Left lung (tissue), 10 donors: ENCODE results near the gene CAPN2. TPM values are rescaled to one million over a fixed set of nuclear protein-coding genes. Genes with fewer than 3 reads are reported as not detected.
"Not testable (repeated sequence)": the region's sequence is repeated elsewhere in the genome, so short reads cannot be mapped to it uniquely, and the experiment has no call there.

Source experiments
- ATAC-seq: fragments of 200-7000 bp; cut with Tn5 transposase; one replicate; pipeline ENCODE4 v1.9.1; 2020; ENCODE audit warnings: moderate library complexity
- DNase-seq, 4 donors: peaks; one replicate each; pipeline ENCODE4 v3.0.0-alpha.2; 2013 to 2020
- H3K27ac ChIP-seq, 2 donors: fragments of 200-600 bp; sonication (generic) in 1 of 2; one replicate each; pipeline versions ENCODE4 v1.5.0 to v1.8.0; 2020 to 2021
- H3K27me3 ChIP-seq, 2 donors: fragments of 200-600 bp; sonication (generic) in 1 of 2; one replicate each; pipeline versions ENCODE4 v1.5.0 to v1.8.0; 2020 to 2021
- H3K36me3 ChIP-seq, 2 donors: fragments of 200-600 bp; sonication (generic) in 1 of 2; one replicate each; pipeline versions ENCODE4 v1.5.0 to v1.8.0; 2020 to 2021
- H3K4me1 ChIP-seq, 2 donors: fragments of 200-600 bp; one replicate each; pipeline ENCODE4 v1.8.0; 2021
- H3K4me3 ChIP-seq, 2 donors: fragments of 200-600 bp; sonication (generic) in 1 of 2; one replicate each; pipeline versions ENCODE4 v1.5.0 to v1.8.0; 2020 to 2021; ENCODE audit warnings: mild to moderate bottlenecking in 1 of 2
- H3K9me3 ChIP-seq, 2 donors: fragments of 200-600 bp; sonication (generic) in 1 of 2; one replicate each; pipeline versions ENCODE4 v1.5.0 to v1.8.0; 2020 to 2021
- intact Hi-C, 2 donors: fragments of 100-400 bp; cut with DNase I; formaldehyde crosslinking; loops; one replicate each; pipeline versions ENCODE4 v1.11.2 to v1.14.2; 2022
- polyA plus RNA-seq, 6 donors: library from polyadenylated mRNA; unstranded; fragments of 120-200 nt; gene quantifications; one replicate each; pipeline ENCODE4 v1.2.1, GENCODE V29; 2013; ENCODE audit not compliant: insufficient read length in 6 of 6
- total RNA-seq, 2 donors: library from RNA; stranded (reverse); fragmentation: NEBNext Ultra II Directional; extraction: Animal tissue kit (Norgen Biotek cat#: 25700); gene quantifications; one replicate each; pipeline ENCODE4 v1.2.1, GENCODE V29; 2021
- TF ChIP-seq, protein P1 (sequence below), 2 donors: fragments of 200-600 bp; sonication (generic) in 1 of 2; IDR thresholded peaks; one replicate each; pipeline versions ENCODE4 v1.5.0 to v1.8.0; 2021; ENCODE audit warnings: antibody characterized with exemption in 2 of 2
- donor health status: DM: no; HTN: yes; CAD: no.
- donor health status: DM: no; HTN: no; CAD: no.

CAPN2 gene
- total and polyA plus RNA-seq, 8 donors = 139 to 434 (median 163) TPM

DNA sequence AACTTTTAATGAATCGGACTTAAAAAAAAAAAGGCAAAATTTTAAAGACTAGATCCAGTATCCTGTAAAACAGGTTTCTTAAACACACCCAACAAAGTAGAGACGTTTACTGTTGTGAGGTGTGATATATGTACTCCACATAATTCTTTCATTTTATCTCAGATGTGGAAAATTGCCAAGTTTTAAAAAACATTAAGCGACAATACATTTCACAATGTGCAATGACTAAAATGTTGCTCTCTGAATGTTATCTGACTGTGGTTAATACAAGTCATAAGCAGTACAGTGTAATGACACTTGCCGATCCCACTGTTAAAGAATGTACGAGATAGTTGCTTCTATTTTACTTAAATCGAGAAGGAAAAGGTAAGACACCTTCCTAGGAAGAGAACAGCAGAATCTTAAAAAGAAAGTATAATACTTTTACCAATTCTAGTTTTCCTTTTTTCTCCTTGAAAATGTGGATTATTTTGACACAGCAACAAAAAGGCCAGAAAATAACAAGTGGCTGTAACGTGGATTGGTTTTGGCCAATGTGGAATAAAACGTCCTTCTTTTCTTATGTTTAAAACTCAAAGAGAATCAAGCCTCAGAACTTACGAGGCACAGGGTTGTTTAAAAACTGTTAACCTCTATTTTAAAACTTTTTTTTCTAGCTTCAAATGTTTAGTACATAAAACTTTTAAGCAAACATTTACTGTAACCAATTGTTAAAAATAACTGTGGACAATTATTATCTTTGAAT, 82.0 kb downstream of the CAPN2 start:
- intact Hi-C loops = no loop called here
- Histone ChIP-seq H3K27me3 (no peaks in the 10 kb centered on the region), H3K4me1 (no peaks in the 10 kb centered on the region), H3K36me3 (peaks cover 0 to 86% of the 10 kb centered on the region in 2 donors), H3K9me3 (no peaks in the 10 kb centered on the region), H3K4me3 (no peak overlapping the region), H3K27ac (no peak overlapping the region)
- DNase-seq (no peak), ATAC-seq (no peak)
- TF ChIP-seq, protein P1, sequence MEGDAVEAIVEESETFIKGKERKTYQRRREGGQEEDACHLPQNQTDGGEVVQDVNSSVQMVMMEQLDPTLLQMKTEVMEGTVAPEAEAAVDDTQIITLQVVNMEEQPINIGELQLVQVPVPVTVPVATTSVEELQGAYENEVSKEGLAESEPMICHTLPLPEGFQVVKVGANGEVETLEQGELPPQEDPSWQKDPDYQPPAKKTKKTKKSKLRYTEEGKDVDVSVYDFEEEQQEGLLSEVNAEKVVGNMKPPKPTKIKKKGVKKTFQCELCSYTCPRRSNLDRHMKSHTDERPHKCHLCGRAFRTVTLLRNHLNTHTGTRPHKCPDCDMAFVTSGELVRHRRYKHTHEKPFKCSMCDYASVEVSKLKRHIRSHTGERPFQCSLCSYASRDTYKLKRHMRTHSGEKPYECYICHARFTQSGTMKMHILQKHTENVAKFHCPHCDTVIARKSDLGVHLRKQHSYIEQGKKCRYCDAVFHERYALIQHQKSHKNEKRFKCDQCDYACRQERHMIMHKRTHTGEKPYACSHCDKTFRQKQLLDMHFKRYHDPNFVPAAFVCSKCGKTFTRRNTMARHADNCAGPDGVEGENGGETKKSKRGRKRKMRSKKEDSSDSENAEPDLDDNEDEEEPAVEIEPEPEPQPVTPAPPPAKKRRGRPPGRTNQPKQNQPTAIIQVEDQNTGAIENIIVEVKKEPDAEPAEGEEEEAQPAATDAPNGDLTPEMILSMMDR (IDR thresholded peaks at IDR 0.05) = no peak

DNA sequence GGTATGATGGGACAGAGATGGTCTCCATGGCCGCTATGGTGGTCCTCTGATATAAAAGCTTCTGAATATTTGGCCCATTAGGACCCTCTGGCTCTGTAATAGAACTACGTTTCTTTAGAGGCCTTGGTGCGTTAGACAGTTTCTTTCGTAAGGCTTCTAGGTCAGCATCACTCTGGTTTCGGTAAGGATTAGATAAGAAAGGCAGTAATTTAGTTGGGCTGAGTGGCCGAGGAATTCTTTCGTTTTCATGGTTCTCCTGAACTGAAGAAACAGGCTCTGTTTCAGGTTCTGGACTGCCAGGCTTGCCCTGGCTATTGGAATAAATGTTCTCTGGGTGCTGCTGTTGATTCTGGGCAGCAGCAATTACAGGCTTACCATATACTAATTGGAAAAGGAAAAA, 83.9 kb downstream of the CAPN2 start:
- H3K4me3 ChIP-seq = no peak overlapping the region
- peaks cover 0 to 88% of the 10 kb centered on the region in 2 donors for H3K36me3 ChIP-seq
- no peaks in the 10 kb centered on the region for H3K9me3 ChIP-seq
- DNase-seq (no peak), ATAC-seq (no peak)
- no peaks in the 10 kb centered on the region for H3K27me3 ChIP-seq
- TF ChIP-seq, protein P1 (IDR thresholded peaks at IDR 0.05) = no peak
- no peaks in the 10 kb centered on the region for H3K4me1 ChIP-seq
- intact Hi-C loops = no loop called here
- no peak overlapping the region for H3K27ac ChIP-seq

DNA sequence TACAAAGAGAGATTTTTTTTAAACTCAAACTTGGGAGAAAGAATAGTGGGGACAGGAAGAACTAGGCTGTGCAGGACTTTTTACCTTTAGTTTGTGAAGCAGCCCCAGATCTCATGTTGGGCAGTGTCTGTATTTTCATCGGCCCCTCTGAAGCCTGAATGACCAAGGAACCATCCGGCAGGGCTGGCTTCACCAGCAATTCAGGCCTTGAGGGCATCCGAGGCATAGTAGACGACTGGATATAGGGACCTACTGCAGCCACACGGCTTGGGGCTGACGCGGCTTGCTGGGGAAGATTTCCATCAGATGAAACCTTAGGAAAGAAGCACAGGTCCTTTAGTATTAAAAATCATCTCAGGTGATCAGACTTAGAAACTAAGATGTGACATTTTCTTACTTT, 89.7 kb downstream of the CAPN2 start:
- Histone ChIP-seq H3K36me3 (peaks cover 0 to 92% of the 10 kb centered on the region in 2 donors), H3K4me3 (no peak overlapping the region), H3K4me1 (no peaks in the 10 kb centered on the region), H3K27me3 (no peaks in the 10 kb centered on the region), H3K9me3 (no peaks in the 10 kb centered on the region), H3K27ac (no peak overlapping the region)
- DNase-seq (no peak), ATAC-seq (no peak)
- intact Hi-C loops = no loop called here
- TF ChIP-seq, protein P1 (IDR thresholded peaks at IDR 0.05) = no peak

DNA sequence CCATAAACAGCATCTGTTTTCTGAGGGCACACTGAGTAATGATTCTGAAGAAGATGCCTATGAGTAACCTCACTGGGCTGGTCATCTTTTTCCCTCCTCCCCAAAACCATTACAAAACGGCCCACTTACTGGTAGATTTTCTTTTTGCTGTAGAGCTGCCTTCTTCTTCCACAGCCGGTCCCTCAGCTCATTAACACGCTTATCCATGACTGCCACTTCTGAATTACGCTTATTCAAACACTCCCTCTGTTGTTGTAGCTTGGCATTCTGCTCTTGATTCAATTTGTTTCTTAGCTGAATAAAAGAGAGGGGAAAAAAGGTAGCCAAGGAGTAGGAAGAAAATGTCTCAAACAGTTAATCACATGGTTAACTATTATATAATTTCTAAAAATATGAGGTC, 90.3 kb downstream of the CAPN2 start:
- peaks cover 0 to 86% of the 10 kb centered on the region in 2 donors for H3K36me3 ChIP-seq
- H3K27me3 ChIP-seq = no peaks in the 10 kb centered on the region

DNA sequence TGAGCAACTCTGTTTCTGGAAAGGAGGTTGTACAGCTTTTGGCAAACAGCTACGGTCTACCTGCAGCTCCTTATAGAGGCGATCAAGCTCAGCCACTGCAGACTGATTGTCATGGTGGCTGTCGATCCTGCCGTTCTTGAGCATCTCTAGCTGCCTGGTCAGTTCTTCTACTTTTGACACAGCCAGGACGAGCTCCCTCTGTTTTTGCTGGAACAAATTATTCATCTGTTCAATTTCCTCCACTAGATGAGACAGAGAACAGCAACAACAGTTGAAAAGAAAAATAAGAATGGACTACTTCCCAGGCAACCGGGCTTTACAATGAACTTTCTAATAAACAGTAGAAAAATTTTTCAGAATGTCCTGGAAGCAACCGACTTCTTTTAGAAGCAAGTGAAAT, 90.9 kb downstream of the CAPN2 start:
- Histone ChIP-seq H3K36me3 (peaks cover 0 to 85% of the 10 kb centered on the region in 2 donors), H3K27me3 (no peaks in the 10 kb centered on the region), H3K27ac (no peak overlapping the region), H3K4me1 (no peaks in the 10 kb centered on the region), H3K9me3 (no peaks in the 10 kb centered on the region), H3K4me3 (no peak overlapping the region)
- no peak for ATAC-seq
- TF ChIP-seq, protein P1 (IDR thresholded peaks at IDR 0.05) = no peak
- intact Hi-C loops = no loop called here
- no peak for DNase-seq

More for the DNA sequence above, 90.3 kb downstream of the CAPN2 start:
- DNase-seq = no peak
- TF ChIP-seq, protein P1 (IDR thresholded peaks at IDR 0.05) = no peak
- Histone ChIP-seq H3K4me1 (no peaks in the 10 kb centered on the region), H3K27ac (no peak overlapping the region), H3K9me3 (no peaks in the 10 kb centered on the region), H3K4me3 (no peak overlapping the region)
- intact Hi-C loops = no loop called here
- no peak for ATAC-seq

DNA sequence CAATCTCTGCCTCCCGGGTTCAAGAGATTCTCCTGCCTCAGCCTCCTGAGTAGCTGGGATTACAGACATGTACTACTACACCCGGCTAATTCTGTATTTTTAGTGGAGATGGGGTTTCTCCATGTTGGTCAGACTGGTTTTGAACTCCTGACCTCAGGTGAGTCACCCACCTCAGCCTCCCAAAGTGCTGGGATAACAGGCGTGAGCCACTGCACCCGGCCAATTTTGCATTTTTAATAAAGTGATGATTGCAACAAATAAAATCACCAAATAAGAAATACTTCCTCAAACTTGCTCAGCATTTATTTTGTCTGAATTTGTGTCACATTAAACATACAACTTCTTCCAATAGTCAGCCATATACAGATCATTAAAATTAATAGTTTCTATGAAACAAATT, 97.6 kb downstream of the CAPN2 start:
- DNase-seq, H3K4me3 ChIP-seq, ATAC-seq, H3K4me1 ChIP-seq, H3K27me3 ChIP-seq, H3K27ac ChIP-seq, H3K9me3 ChIP-seq, intact Hi-C loops: not testable (repeated sequence)
- peaks cover 0 to 71% of the 10 kb centered on the region in 2 donors for H3K36me3 ChIP-seq
